ENCODE measurements around the gene CCSER1. TPM values are rescaled to one million over a fixed set of nuclear protein-coding genes. Genes with fewer than 3 reads are reported as not detected.
"Not testable (repeated sequence)": the region's sequence is repeated elsewhere in the genome, so short reads cannot be mapped to it uniquely, and the experiment has no call there.

The CCSER1 gene
- total and polyA plus RNA-seq, 2 donors (not counting 1 experiment from before 2014, with no cell fraction given) = 10.7 to 39.5 TPM

- Histone ChIP-seq H3K4me1 (ENCODE audit: control insufficient read depth in 2 of 2, insufficient read depth in 2 of 2, low read length in 2 of 2) (no peaks in the 10 kb centered on the region), H3K36me3 (replicated peaks in 1 of 2; ENCODE audit: control extremely low read depth in 1 of 2, control insufficient read depth in 1 of 2, extremely low read depth in 1 of 2, insufficient read depth in 2 of 2, low read length in 1 of 2) (no peaks in the 10 kb centered on the region), H3K4me3 (ENCODE audit: control extremely low read depth in 1 of 5, extremely low read depth in 1 of 5, insufficient read depth in 1 of 5, low read depth in 2 of 5, low read length in 4 of 5) (no peak overlapping the region), H3K4me2 (replicated peaks; ENCODE audit: low read depth, low read length, poor library complexity, severe bottlenecking) (no peak overlapping the region), H3K79me2 (ENCODE audit: control insufficient read depth, insufficient read depth, low read length) (no peaks in the 10 kb centered on the region), H3K27me3 (replicated peaks in 1 of 4; ENCODE audit: control extremely low read depth in 1 of 4, control insufficient read depth in 3 of 4, insufficient read depth in 4 of 4, low read length in 3 of 4) (no peaks in the 10 kb centered on the region), H4K20me1 (ENCODE audit: control insufficient read depth, insufficient read depth, low read length, poor library complexity, severe bottlenecking) (no peaks in the 10 kb centered on the region), H3K9ac (ENCODE audit: low read length) (no peak overlapping the region), H2AFZ (ENCODE audit: insufficient read depth, low read depth, low read length, poor library complexity, severe bottlenecking) (no peak overlapping the region), H3K27ac (ENCODE audit: low read length in 2 of 2) (no peak overlapping the region), H3K9me3 (ENCODE audit: control extremely low read depth in 1 of 3, control insufficient read depth in 2 of 3, insufficient read depth in 1 of 3, low read length in 2 of 3) (no peaks in the 10 kb centered on the region)
- H3K27me3 Mint-ChIP-seq = no peaks in the 10 kb centered on the region
- H3K4me1 Mint-ChIP-seq = no peaks in the 10 kb centered on the region
- H3K9me3 Mint-ChIP-seq (ENCODE audit: insufficient read depth) = peaks cover 3% of the 10 kb centered on the region
- ATAC-seq (ENCODE audit: low read depth) (no peak), DNase-seq (no peak)
- CTCF ChIA-PET = no interaction called here
- no peak overlapping the region for H3K4me3 Mint-ChIP-seq
- POLR2A ChIA-PET = no interaction called here
- TF ChIP-seq EZH2 (IDR thresholded peaks at IDR 0.05; ENCODE audit: borderline replicate concordance, insufficient read depth, low read depth, low read length, poor library complexity, severe bottlenecking) = no peak
- no peak for TF ChIP-seq CTCF (IDR thresholded peaks at IDR 0.05)
- no peak overlapping the region for H3K27ac Mint-ChIP-seq
- intact Hi-C loops (cut with micrococcal nuclease) = no loop called here
Observed at GRCh38 chr4:91345632-91346031, 1218.4 kb downstream of the CCSER1 start.

- H3K9ac ChIP-seq (ENCODE audit: low read length); H3K27me3 ChIP-seq (replicated peaks in 1 of 4; ENCODE audit: control extremely low read depth in 1 of 4, control insufficient read depth in 3 of 4, insufficient read depth in 4 of 4, low read length in 3 of 4); H3K27ac Mint-ChIP-seq; intact Hi-C loops (cut with micrococcal nuclease); H3K9me3 Mint-ChIP-seq (ENCODE audit: insufficient read depth); DNase-seq; CTCF ChIA-PET; H3K4me1 Mint-ChIP-seq; H3K36me3 ChIP-seq (replicated peaks in 1 of 2; ENCODE audit: control extremely low read depth in 1 of 2, control insufficient read depth in 1 of 2, extremely low read depth in 1 of 2, insufficient read depth in 2 of 2, low read length in 1 of 2); H3K4me3 ChIP-seq (ENCODE audit: control extremely low read depth in 1 of 5, extremely low read depth in 1 of 5, insufficient read depth in 1 of 5, low read depth in 2 of 5, low read length in 4 of 5); H3K4me3 Mint-ChIP-seq; ATAC-seq (ENCODE audit: low read depth); H3K4me1 ChIP-seq (ENCODE audit: control insufficient read depth in 2 of 2, insufficient read depth in 2 of 2, low read length in 2 of 2); H3K27ac ChIP-seq (ENCODE audit: low read length in 2 of 2); H3K79me2 ChIP-seq (ENCODE audit: control insufficient read depth, insufficient read depth, low read length); H3K27me3 Mint-ChIP-seq; H4K20me1 ChIP-seq (ENCODE audit: control insufficient read depth, insufficient read depth, low read length, poor library complexity, severe bottlenecking); POLR2A ChIA-PET; H3K4me2 ChIP-seq (replicated peaks; ENCODE audit: low read depth, low read length, poor library complexity, severe bottlenecking); H2AFZ ChIP-seq (ENCODE audit: insufficient read depth, low read depth, low read length, poor library complexity, severe bottlenecking): not testable (repeated sequence)
- H3K9me3 ChIP-seq (ENCODE audit: control extremely low read depth in 1 of 3, control insufficient read depth in 2 of 3, insufficient read depth in 1 of 3, low read length in 2 of 3) = peaks cover 0 to 13% (median 0%) of the 10 kb centered on the region in 3 donors
- WGBS (ENCODE audit: insufficient coverage) = 100% methylated on average over 2 of the region's 4 CpGs
Observed at GRCh38 chr4:91356496-91356895, 1229.3 kb downstream of the CCSER1 start.

GRCh38 chr4:91358016-91358415 lies 1230.8 kb downstream of the CCSER1 start:
- H3K36me3 ChIP-seq (replicated peaks in 1 of 2; ENCODE audit: control extremely low read depth in 1 of 2, control insufficient read depth in 1 of 2, extremely low read depth in 1 of 2, insufficient read depth in 2 of 2, low read length in 1 of 2); intact Hi-C loops (cut with micrococcal nuclease); H3K27ac Mint-ChIP-seq; H2AFZ ChIP-seq (ENCODE audit: insufficient read depth, low read depth, low read length, poor library complexity, severe bottlenecking); H3K4me3 Mint-ChIP-seq; H4K20me1 ChIP-seq (ENCODE audit: control insufficient read depth, insufficient read depth, low read length, poor library complexity, severe bottlenecking); H3K4me1 Mint-ChIP-seq; H3K4me1 ChIP-seq (ENCODE audit: control insufficient read depth in 2 of 2, insufficient read depth in 2 of 2, low read length in 2 of 2); POLR2A ChIA-PET; H3K9ac ChIP-seq (ENCODE audit: low read length); H3K4me2 ChIP-seq (replicated peaks; ENCODE audit: low read depth, low read length, poor library complexity, severe bottlenecking); H3K9me3 ChIP-seq (ENCODE audit: control extremely low read depth in 1 of 3, control insufficient read depth in 2 of 3, insufficient read depth in 1 of 3, low read length in 2 of 3); H3K79me2 ChIP-seq (ENCODE audit: control insufficient read depth, insufficient read depth, low read length); H3K27me3 ChIP-seq (replicated peaks in 1 of 4; ENCODE audit: control extremely low read depth in 1 of 4, control insufficient read depth in 3 of 4, insufficient read depth in 4 of 4, low read length in 3 of 4); H3K9me3 Mint-ChIP-seq (ENCODE audit: insufficient read depth); ATAC-seq (ENCODE audit: low read depth); H3K27ac ChIP-seq (ENCODE audit: low read length in 2 of 2); H3K4me3 ChIP-seq (ENCODE audit: control extremely low read depth in 1 of 5, extremely low read depth in 1 of 5, insufficient read depth in 1 of 5, low read depth in 2 of 5, low read length in 4 of 5); CTCF ChIA-PET; H3K27me3 Mint-ChIP-seq; DNase-seq: not testable (repeated sequence)
- WGBS (ENCODE audit: insufficient coverage) = 80% methylated on average over 2 of the region's 3 CpGs

Data from B cell (primary cell).